Measurements from ENCODE around the gene ROR1. TPM values are rescaled to one million over a fixed set of nuclear protein-coding genes. Genes with fewer than 3 reads are reported as not detected.

The ROR1 gene
- total and polyA plus RNA-seq, 9 of the 15 experiments (the other 6 are each of a cell fraction or from before 2014, with no cell fraction given): 0.02 TPM; not detected in 8

DNA sequence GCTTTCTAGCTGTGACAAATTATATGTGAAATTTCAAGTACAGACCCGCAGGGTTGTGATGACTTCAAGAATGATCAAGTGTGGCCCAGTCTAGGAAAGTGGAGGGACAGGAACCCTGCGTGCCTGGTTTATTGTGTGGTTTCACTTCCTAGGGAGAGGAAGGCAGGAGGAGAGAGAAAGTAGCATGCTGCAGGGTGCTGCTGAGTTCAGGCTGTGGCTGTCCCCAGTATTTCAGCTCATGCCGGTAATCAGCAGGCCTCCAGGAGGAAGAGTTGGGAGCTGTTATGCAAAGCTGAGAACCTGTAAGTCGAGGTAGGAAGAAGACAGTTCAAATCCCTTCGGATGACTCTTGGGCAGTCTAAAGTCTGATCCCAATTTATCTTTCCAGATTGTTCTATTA, 140.4 kb downstream of the ROR1 start (continued):
- TF ChIP-seq, protein P1, sequence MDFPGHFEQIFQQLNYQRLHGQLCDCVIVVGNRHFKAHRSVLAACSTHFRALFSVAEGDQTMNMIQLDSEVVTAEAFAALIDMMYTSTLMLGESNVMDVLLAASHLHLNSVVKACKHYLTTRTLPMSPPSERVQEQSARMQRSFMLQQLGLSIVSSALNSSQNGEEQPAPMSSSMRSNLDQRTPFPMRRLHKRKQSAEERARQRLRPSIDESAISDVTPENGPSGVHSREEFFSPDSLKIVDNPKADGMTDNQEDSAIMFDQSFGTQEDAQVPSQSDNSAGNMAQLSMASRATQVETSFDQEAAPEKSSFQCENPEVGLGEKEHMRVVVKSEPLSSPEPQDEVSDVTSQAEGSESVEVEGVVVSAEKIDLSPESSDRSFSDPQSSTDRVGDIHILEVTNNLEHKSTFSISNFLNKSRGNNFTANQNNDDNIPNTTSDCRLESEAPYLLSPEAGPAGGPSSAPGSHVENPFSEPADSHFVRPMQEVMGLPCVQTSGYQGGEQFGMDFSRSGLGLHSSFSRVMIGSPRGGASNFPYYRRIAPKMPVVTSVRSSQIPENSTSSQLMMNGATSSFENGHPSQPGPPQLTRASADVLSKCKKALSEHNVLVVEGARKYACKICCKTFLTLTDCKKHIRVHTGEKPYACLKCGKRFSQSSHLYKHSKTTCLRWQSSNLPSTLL (IDR thresholded peaks at IDR 0.05): no peak
- no peak for TF ChIP-seq HDAC2 (IDR thresholded peaks at IDR 0.05)
- no peak for TF ChIP-seq MTF1 (CRISPR knock-in tag; IDR thresholded peaks at IDR 0.05; ENCODE audit: borderline replicate concordance)
- TF ChIP-seq STAT5B (CRISPR knock-in tag; IDR thresholded peaks at IDR 0.05): no peak
- TF ChIP-seq, protein P2, sequence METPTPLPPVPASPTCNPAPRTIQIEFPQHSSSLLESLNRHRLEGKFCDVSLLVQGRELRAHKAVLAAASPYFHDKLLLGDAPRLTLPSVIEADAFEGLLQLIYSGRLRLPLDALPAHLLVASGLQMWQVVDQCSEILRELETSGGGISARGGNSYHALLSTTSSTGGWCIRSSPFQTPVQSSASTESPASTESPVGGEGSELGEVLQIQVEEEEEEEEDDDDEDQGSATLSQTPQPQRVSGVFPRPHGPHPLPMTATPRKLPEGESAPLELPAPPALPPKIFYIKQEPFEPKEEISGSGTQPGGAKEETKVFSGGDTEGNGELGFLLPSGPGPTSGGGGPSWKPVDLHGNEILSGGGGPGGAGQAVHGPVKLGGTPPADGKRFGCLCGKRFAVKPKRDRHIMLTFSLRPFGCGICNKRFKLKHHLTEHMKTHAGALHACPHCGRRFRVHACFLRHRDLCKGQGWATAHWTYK (CRISPR knock-in tag; IDR thresholded peaks at IDR 0.05): no peak
- TF ChIP-seq, protein P3, sequence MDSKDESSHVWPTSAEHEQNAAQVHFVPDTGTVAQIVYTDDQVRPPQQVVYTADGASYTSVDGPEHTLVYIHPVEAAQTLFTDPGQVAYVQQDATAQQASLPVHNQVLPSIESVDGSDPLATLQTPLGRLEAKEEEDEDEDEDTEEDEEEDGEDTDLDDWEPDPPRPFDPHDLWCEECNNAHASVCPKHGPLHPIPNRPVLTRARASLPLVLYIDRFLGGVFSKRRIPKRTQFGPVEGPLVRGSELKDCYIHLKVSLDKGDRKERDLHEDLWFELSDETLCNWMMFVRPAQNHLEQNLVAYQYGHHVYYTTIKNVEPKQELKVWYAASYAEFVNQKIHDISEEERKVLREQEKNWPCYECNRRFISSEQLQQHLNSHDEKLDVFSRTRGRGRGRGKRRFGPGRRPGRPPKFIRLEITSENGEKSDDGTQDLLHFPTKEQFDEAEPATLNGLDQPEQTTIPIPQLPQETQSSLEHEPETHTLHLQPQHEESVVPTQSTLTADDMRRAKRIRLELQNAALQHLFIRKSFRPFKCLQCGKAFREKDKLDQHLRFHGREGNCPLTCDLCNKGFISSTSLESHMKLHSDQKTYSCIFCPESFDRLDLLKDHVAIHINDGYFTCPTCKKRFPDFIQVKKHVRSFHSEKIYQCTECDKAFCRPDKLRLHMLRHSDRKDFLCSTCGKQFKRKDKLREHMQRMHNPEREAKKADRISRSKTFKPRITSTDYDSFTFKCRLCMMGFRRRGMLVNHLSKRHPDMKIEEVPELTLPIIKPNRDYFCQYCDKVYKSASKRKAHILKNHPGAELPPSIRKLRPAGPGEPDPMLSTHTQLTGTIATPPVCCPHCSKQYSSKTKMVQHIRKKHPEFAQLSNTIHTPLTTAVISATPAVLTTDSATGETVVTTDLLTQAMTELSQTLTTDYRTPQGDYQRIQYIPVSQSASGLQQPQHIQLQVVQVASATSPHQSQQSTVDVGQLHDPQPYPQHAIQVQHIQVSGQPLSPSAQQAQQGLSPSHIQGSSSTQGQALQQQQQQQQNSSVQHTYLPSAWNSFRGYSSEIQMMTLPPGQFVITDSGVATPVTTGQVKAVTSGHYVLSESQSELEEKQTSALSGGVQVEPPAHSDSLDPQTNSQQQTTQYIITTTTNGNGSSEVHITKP (IDR thresholded peaks at IDR 0.05; ENCODE audit: partially characterized antibody): no peak
- no peak for TF ChIP-seq MEIS2 (IDR thresholded peaks at IDR 0.05; ENCODE audit: partially characterized antibody)
- no peak for TF ChIP-seq ZNF212 (CRISPR knock-in tag; IDR thresholded peaks at IDR 0.05)
- no peak for TF ChIP-seq TSC22D4 (tag; IDR thresholded peaks at IDR 0.05)
